ENCODE measurements around the gene ECE2. TPM values are rescaled to one million over a fixed set of nuclear protein-coding genes. Genes with fewer than 3 reads are reported as not detected.

Gene ECE2
- polyA plus RNA-seq, 1 of the 3 experiments (the other 2 are of a cell fraction), result 0.03 TPM

- TF ChIP-seq REST (IDR thresholded peaks at IDR 0.05; ENCODE audit: low read depth, low read length) (0 out of 2 replicates have a peak, but pooled peaks have one; percentile 23), RAD21 (IDR thresholded peaks at IDR 0.05; ENCODE audit: low read length) (peak; percentile 79), RCOR1 (IDR thresholded peaks at IDR 0.05; ENCODE audit: low read length) (peak; percentile 50; the same call in 1 of the 2 replicates), YY1 (IDR thresholded peaks at IDR 0.05; ENCODE audit: low read depth) (no peak), IRF3 (IDR thresholded peaks at IDR 0.05; ENCODE audit: low read depth, low read length) (no peak), FOXM1 (IDR thresholded peaks at IDR 0.05; ENCODE audit: low read depth) (no peak), TCF12 (IDR thresholded peaks at IDR 0.05) (no peak), GATA2 (CRISPR knock-in tag; IDR thresholded peaks at IDR 0.05) (no peak), MEF2A (IDR thresholded peaks at IDR 0.05; ENCODE audit: borderline replicate concordance, low read depth) (no peak), EP300 (IDR thresholded peaks at IDR 0.05; ENCODE audit: borderline replicate concordance in 1 of 2, low read depth in 1 of 2, low read length in 1 of 2) (no peak), MXI1 (IDR thresholded peaks at IDR 0.05; ENCODE audit: low read depth, low read length) (peak; percentile 51; the same call in 1 of the 2 replicates), CHD2 (IDR thresholded peaks at IDR 0.05; ENCODE audit: low read length, partially characterized antibody) (peak; percentile 33), NFIC (IDR thresholded peaks at IDR 0.05; ENCODE audit: borderline replicate concordance) (no peak)
Observed at GRCh38 chr3:184250167-184250828, 25.5 kb upstream of the ECE2 start (continued).

- WGBS (ENCODE audit: low lambda C conversion rate), result 100% methylated on average over 3 of the region's 3 CpGs
- peaks cover 0 to 11% of the 10 kb centered on the region in 2 experiments; a peak in 2 of 4 replicates for H3K4me1 ChIP-seq (ENCODE audit: control insufficient read depth in 1 of 2, insufficient read depth in 2 of 2, low read depth in 1 of 2, low read length in 1 of 2)
- H3K4me3 ChIP-seq (ENCODE audit: low read depth in 2 of 2, low read length in 1 of 2), result no peak overlapping the region
- POLR2A ChIA-PET, result no interaction called here
- DNase-seq, result no peak
- no peak overlapping the region for H2AFZ ChIP-seq (ENCODE audit: low read depth)
- peaks cover 22% of the 10 kb centered on the region for H4K20me1 ChIP-seq (ENCODE audit: insufficient read depth)
- no peaks in the 10 kb centered on the region for H3K27me3 ChIP-seq (ENCODE audit: insufficient read depth)
- no peak overlapping the region for H3K9ac ChIP-seq
- H3K9me2 ChIP-seq, result no peaks in the 10 kb centered on the region
- no peaks in the 10 kb centered on the region for H3K9me3 ChIP-seq
- H3K4me2 ChIP-seq, result no peak overlapping the region
- no peaks in the 10 kb centered on the region; the same call in 1 of the 2 replicates for H3K79me2 ChIP-seq (ENCODE audit: insufficient read depth)
- no peak overlapping the region for H3K27ac ChIP-seq (ENCODE audit: low read depth in 2 of 2, low read length in 1 of 2)
- CTCF ChIA-PET, result interaction anchor here (0.6 to 1.4 kb wide), 5 partner anchors 14 to 370 kb away, joined by 3 to 4 read pairs (median 4); partner anchors contain the start of gene PARL
- H3F3A ChIP-seq (replicated peaks; ENCODE audit: insufficient read depth), result peaks cover 2% of the 10 kb centered on the region
- no peaks in the 10 kb centered on the region for H3K36me3 ChIP-seq (replicated peaks in 1 of 2; ENCODE audit: control insufficient read depth in 1 of 2, insufficient read depth in 2 of 2, low read length in 1 of 2)
- TF ChIP-seq ELF1 (IDR thresholded peaks at IDR 0.05) (no peak), RFX5 (IDR thresholded peaks at IDR 0.05; ENCODE audit: low read length) (no peak), MAX (IDR thresholded peaks at IDR 0.05; ENCODE audit: low read depth) (no peak), TCF12 (IDR thresholded peaks at IDR 0.05) (no peak), NFIC (IDR thresholded peaks at IDR 0.05; ENCODE audit: borderline replicate concordance) (no peak), RAD21 (IDR thresholded peaks at IDR 0.05; ENCODE audit: low read length) (no peak), IRF3 (IDR thresholded peaks at IDR 0.05; ENCODE audit: low read depth, low read length) (no peak), FOXM1 (IDR thresholded peaks at IDR 0.05; ENCODE audit: low read depth) (no peak), REST (IDR thresholded peaks at IDR 0.05; ENCODE audit: low read depth, low read length) (no peak)
Observed at GRCh38 chr3:184255291-184256039, 20.4 kb upstream of the ECE2 start.

Data from SK-N-SH (cell line).